Measurements from ENCODE around the gene TRAPPC2L.
A peak's percentile ranks its signal among the peaks of the same experiment; 100 is the strongest.

TRAPPC2L gene

GRCh38 chr16:88839745-88840599 is 17.0 kb upstream of the TRAPPC2L start:
- no peak for DNase-seq (ENCODE audit: low read depth)

- no peak for DNase-seq (ENCODE audit: low read depth)
Measured at GRCh38 chr16:88840600-88841215, 16.2 kb upstream of the TRAPPC2L start.

DNA sequence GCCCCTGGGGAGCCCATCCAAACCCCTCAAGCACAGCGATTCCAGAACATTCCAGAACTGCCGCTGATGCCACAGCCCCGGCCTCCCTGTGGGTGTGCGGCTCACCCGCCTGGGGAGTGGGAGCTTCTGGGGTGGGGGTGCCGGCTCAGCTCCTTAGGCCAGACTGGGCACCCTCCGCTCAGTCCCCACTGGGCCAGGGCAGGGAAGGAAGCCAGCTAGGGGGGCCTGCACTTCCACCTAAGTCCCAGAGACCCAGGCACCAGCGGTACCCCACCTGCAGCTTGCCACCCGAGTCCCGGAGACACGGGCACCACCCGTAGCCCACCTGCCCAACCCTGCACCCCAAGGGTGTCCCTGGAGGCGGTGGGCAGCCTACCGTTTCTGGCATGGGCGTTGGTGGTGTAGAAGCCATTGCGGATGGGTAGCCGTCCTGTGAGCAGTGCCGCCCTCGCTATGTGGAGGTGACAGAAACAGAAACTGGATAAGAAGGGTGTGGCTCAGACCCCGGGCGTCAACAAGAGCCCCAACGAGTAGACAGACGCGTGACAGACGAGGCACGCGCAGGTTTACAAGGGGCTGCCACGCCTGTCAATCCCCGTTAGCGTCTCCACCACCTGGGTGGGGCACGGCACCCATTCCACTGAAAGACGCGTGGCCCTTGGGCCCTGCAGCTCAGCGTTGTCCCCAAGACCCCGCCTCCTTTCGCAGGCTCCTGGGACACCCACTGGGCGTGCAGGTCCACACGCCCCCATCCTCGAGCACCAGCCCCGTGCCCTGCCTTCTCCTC is 15.2 kb upstream of the TRAPPC2L start:
- no peak for DNase-seq (ENCODE audit: low read depth)

DNA sequence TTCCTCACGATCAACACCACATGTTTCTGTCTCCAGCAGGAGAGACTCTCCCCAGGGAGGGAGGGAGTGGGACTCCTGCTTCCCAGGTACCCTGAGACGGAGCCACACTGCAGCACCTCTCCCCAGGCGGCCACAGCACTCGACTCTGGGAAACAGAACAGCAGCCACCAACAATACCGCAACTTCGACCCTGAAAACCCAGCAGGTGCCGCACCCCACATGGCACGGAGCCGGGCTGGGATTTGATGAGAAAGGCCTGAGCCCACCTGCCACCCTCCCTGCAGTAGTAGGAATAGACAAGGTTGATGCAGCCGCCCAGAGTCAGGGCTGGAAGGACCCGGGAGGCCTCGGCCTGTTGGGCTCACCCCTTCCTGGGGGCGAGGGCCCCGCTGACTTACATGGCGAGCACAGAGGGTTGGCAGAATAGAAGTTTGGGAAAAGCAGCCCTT is 14.6 kb upstream of the TRAPPC2L start:
- no peak for DNase-seq (ENCODE audit: low read depth)

GRCh38 chr16:88842806-88843205 is 14.1 kb upstream of the TRAPPC2L start:
- DNase-seq (ENCODE audit: low read depth), result no peak

- no peak for DNase-seq (ENCODE audit: low read depth)
Measured at GRCh38 chr16:88843256-88843655, 13.7 kb upstream of the TRAPPC2L start.

DNA sequence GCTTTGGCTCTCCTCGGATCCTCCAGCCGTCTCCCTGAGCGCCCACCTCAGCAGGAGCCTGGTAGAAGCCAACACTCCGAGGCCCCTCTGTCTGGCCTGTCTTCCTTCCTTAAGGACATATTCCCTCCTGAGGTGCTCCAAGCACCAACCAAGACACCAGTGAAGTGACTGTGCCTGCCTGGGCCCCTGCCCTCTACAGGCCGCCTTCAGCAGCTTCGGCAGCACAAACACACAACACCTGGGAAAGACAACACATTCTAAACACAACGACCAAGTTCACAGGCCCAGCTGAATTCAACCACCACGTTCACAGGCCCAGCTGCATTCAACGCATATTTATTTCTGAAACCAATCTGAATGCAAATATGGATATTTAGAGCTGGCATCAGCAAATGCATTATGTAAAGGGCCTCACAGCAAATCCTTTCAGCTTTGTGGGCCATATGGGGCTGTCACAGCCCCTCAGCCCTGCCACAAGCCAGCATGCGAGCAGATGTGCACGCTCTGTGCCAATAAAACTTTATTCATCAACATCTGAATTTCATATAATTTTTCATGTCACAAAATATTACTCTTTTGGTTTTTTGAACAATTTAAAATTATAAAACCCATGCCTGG is 12.4 kb upstream of the TRAPPC2L start:
- no peak for DNase-seq (ENCODE audit: low read depth)

DNA sequence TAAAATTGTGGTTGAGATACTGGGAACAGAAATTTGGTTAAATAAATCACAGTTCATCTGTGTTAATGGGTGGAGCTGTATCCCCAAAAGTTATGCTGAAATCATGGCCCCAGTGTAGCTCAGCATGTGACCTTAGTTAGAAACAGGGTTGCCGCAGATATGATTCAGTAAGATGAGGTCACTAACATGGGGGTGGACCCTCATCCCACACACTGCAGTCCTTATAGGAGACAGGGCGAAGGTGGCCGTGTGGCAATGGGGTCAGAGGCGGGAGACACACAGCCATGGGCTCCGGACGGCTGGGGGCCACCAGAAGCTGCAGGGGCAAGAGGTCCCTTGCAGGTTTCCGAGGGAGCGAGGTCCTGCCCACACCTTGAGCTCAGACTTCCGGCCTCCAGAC is 10.8 kb upstream of the TRAPPC2L start:
- no peak for DNase-seq (ENCODE audit: low read depth)

DNA sequence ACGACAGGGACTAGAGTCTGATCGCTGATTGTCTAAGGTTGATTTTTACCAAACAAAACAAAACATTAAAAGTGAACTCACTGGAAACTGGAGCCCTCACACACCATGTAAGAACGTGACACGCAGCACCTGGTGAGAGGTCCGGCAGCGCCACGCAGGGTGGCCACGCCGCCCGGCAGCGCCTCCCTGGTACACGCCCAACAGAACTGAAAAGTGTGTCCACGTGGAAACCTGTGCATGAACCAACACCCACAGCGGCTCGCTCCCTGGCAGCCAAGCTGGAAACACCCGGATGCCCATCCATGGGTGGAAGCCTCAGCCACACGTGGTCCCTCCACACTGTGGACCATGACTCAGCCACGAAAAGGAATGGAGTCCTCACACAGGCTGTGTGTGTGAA is 9.3 kb upstream of the TRAPPC2L start:
- no peak for DNase-seq (ENCODE audit: low read depth)

- DNase-seq (ENCODE audit: low read depth), result no peak
Measured at GRCh38 chr16:88848557-88848956, 8.4 kb upstream of the TRAPPC2L start.

DNA sequence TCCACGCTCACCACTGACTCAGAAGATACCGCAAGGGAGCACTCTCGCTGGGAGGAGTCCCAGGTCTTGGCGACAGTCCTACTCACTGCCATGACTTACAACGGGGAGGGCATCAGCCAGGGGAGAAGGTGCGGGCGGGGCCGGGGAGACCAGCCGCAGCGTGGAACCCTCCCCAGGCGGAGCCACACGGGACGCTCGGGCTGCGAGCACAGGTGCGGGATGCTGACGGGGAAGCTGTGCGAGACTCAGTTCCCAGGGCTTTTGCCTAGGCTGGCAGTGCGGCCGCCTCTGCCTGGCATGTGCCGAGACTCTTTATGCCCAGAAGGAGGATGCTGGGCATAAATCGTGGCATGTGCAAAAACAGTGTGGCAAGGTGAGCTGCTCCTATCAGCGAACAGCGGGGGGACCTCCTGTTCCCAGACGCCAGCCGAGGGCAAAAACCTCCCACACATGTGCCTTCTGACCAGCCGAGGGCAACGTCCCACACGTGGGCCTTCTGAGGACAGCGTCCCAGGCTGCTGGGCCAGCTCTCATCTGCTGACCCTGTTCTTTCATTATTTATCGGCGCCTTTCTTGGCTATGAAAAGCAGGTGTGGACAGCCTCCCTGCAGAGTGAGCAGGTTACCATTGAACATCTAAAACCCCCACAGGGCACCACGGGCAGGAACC is 6.3 kb upstream of the TRAPPC2L start:
- DNase-seq (ENCODE audit: low read depth), result no peak

- no peak for DNase-seq (ENCODE audit: low read depth)
Measured at GRCh38 chr16:88851616-88852015, 5.3 kb upstream of the TRAPPC2L start.

DNA sequence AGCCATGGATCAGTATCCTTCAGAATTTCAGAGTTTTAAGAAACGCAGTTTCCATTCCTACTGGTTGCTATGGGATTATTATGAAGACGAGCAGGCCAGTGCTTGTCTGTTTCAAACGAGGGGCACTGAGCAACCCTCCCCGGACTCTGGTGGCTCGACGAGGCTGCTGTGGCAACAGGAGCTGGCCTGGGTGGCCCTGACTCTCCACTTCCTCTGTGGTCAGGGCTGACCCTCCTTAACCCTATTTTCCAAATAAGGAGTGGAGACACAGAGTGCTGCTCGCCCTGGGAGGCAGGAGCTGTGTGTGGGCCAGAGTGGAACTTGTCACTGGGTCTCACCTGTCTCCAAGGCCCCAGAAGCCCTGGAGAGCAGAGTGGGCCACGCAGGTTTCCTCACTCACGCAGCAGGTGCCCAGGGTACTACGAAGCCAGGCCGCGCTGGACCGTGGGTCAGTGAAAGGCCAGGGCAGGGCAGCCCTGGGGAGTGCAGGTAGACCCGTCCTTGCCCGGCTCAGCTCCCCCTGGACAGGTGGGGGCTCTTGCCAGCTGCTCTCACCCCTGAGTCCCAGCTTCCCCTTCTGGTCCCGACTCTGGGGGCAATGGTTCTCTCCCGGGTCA is 3.5 kb upstream of the TRAPPC2L start:
- DNase-seq (ENCODE audit: low read depth), result no peak

DNA sequence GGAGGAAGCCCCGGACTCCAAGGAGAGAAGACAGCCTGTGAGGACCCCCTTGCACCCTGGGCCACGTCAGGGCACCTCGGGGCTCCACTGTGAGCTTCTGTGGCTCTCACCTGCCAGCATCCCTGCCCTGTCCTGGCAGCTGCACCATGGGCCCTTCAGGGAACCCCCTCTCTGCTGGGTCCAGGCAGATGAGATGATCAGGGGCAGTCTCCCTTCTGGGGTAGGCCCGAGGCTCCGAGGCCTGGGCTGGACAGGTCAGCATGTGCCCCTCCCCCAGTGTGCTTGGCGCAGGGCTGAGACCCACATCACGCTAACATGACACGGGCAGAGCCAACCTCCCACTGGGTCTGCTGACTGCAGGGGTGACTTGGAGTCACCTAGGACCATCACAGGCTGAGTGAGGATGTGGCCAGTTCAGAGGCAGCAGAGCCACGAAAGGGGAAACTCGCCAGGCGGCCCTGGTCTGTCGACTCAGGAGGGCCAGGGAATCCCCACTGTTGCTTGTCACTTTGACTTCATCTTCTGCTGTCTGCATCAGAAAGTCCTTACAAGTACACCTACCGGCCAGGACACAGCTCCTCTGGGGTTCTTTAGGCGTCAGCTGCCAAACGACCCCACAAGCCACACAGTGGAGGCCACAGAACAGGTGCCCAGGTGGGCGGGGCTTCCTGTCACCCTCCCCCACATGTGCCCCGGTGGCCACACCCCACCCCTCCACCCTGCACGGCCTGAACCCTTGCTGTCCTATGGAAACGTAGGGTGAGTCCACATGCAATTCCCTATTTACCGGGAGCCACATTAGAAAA is 2.4 kb upstream of the TRAPPC2L start:
- no peak for DNase-seq (ENCODE audit: low read depth)

DNA sequence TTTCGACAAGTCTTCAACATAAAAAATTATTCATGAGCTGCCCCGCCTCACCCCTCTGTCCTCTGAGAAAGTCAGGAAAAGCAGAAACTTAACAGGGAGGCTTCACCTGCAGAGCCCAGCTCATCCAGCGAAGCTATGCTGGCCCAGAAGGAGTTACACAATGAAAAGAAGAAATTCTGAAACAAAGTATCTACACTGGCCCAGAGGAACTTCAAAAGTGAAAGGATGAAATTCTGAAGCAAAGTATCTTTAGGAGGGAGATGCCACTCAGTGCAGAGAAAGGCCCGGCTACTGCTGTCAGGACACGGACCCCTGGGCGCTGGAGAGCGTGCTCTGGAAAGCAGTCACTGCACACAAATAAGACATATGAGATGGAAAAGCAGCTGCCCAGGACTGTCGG is 1.8 kb upstream of the TRAPPC2L start:
- no peak for DNase-seq (ENCODE audit: low read depth)

- no peak for DNase-seq (ENCODE audit: low read depth)
Measured at GRCh38 chr16:88855736-88856121, 1.2 kb upstream of the TRAPPC2L start.

- no peak for DNase-seq (ENCODE audit: low read depth)
Measured at GRCh38 chr16:88856122-88856827, 652 bp upstream of the TRAPPC2L start.

DNA sequence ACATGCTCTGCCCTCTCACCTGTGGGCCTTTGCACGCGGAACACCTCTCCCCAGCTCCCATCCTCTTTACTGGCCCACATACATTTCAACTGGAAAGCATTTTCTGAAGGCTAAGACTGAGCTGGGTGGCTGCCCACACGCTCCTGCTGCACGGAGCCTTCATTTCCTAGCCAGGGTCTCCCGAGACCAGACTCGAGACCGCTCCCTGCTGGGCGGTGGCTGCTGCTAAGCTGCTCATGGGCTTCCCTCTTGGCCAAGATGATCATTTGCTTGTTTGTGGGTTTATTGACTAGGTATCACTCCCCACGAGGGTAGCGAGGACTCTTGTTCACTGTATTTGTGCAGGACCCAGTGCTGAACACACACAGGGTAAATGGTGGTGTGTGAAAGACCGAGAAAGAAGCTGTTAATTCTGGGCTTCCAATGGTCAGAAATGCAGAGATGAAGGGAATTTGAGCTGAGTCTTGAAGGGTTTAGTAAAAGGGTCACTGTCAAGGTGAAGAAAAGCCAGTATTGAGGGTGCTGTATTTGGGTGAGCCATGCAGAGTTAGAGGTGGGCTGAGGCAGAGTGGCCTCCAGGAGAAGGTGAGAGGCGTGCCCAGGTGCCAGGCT is 907 bp downstream of the TRAPPC2L start:
- peak; percentile 18 for DNase-seq (ENCODE audit: low read depth)

DNA sequence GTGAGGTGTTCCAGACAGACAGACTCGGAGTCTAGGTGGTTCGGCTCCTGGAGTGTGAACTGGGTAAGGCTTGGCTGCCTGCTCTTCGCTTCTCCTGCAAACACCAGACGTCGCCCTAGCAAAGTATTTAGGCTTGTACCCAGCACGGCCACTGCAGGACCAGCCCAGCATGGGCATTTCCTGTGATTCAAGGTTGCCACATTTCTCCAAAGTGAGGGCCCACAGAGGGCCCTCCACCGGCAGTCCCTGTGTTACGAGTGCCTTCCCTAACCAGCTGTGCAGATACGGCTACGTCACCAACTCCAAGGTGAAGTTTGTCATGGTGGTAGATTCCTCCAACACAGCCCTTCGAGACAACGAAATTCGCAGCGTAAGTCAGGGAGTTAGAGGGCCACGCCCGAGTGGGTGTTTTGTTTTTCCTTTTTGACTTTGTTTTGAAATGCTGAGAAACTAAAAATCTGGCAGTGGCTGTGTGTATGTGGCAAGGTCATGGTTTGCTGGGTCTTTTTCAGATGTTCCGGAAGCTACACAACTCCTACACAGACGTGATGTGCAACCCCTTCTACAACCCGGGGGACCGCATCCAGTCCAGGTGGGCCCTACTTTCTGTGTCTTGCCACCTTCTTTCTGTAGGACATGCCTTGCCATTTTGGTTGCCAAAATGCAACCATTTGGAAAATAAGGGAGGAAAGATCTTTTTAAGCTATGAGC is 2.6 kb downstream of the TRAPPC2L start:
- no peak for DNase-seq (ENCODE audit: low read depth)

Data from GM04503 (cell line).